Measurements from ENCODE around the gene FLYWCH1. TPM values are rescaled to one million over a fixed set of nuclear protein-coding genes. Genes with fewer than 3 reads are reported as not detected.
"Not testable (repeated sequence)": the region's sequence is repeated elsewhere in the genome, so short reads cannot be mapped to it uniquely, and the experiment has no call there.

FLYWCH1 gene
- total RNA-seq, 1 experiment from 2014 or later, result 149 TPM

- in situ Hi-C loops (cut with HindIII; ENCODE audit: low pct_unique_long_range_greater_than_20kb, low sequenced_read_pairs), result no loop called here
Measured at GRCh38 chr16:2897110-2897509, 14.6 kb upstream of the FLYWCH1 start.

GRCh38 chr16:2898831-2899563, 12.7 kb upstream of the FLYWCH1 start:
- in situ Hi-C loops (cut with HindIII; ENCODE audit: low pct_unique_long_range_greater_than_20kb, low sequenced_read_pairs), result no loop called here
- DNase-seq (ENCODE audit: low read depth), result no peak

More at GRCh38 chr16:2897110-2897509, 14.6 kb upstream of the FLYWCH1 start:
- DNase-seq (ENCODE audit: low read depth), result no peak

DNA sequence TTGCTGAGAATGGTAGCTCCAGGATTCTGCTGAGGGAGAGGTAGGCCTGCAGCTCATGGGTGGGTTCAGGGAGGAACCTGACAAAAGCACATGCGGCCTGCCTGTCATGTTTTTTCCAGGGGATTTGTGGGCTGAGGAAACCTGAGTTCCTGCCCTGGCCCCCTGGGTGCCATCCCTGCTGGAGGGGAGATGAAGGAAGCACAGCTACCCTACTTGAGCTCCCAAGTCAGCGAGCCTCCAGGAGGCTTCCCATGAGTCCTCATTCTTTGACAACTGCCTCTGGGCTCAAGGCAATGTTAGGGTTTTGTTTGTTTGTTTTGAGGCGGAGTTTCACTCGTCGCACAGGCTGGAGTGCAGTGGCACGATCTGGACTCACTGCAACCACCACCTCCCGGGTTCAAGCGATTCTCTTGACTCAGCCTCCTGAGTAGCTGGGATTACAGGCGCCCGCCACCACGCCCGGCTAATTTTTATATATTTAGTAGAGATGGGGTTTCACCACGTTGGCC, 12.1 kb upstream of the FLYWCH1 start:
- in situ Hi-C loops (cut with HindIII; ENCODE audit: low pct_unique_long_range_greater_than_20kb, low sequenced_read_pairs), result no loop called here
- DNase-seq (ENCODE audit: low read depth), result no peak

DNA sequence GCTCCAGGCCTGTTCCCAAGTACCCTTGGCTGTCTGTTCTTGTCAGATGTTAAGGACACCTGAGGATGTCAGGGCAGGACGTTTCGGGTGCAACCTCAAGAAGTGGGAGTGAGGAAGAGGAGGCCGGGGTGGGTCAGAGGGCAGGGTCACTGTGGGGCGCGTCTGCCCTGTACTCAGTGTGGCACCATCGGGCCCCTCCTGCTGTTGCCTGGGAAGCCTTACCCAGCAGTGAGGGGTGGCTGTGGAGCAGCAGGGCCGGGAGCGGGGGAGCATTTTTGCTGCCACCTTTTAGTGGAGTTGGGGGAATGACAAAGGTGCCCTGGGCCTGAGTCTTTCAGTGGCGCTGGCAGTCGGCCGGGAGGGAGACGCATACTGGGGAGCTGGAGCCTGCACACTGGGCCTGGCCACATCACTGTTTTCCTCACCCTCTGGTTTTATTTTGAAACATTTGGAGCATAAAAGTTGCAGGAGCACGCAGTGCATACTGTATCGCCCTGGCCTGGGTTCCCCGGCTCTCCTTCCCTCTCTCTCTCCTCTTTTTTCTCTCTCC, 11.1 kb upstream of the FLYWCH1 start:
- in situ Hi-C loops (cut with HindIII; ENCODE audit: low pct_unique_long_range_greater_than_20kb, low sequenced_read_pairs), result no loop called here
- no peak for DNase-seq (ENCODE audit: low read depth)

- no peak for DNase-seq (ENCODE audit: low read depth)
- in situ Hi-C loops (cut with HindIII; ENCODE audit: low pct_unique_long_range_greater_than_20kb, low sequenced_read_pairs), result no loop called here
Measured at GRCh38 chr16:2902337-2903130, 9.2 kb upstream of the FLYWCH1 start.

DNA sequence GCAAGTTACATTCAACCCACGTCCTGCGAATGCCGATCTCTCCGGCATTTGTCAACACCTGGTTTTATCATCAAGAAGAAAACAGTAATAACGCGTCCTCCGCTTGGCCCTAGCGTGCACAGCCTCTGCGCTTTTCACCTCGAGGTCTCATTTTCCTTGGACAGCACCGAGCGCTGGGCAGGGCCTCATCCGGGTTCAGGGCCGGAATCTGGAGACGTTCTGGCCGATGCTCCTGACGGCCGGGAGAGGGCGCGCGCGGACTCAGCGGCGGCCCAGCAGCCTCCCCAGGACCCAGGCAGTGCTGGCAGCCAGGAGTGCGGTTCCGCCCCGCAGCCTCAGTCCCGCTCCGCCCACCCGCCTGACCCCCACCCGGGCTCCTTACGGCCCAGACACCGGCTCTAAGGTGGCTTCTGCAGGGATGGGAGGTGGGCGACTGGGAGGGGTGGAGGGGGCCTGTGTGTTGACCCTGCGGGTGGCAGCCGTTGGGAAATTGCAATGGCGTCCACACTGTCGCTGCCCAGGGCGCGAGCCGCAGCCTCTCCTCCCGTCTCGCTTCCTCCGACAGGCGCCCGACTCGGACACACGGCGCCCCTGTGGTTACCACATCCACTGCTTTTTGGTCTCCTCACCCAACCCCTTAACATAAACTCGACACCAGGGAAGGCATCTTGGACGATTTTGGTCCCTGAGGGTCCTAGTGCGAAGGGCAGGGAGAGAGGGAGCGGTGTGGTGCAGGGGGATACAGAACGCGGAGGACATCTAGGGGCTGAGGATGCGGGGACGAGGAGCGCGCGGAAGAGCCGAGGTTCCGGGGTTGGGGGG, 7.4 kb upstream of the FLYWCH1 start:
- peak; percentile 92 for DNase-seq (ENCODE audit: low read depth)
- in situ Hi-C loops (cut with HindIII; ENCODE audit: low pct_unique_long_range_greater_than_20kb, low sequenced_read_pairs), result no loop called here

DNA sequence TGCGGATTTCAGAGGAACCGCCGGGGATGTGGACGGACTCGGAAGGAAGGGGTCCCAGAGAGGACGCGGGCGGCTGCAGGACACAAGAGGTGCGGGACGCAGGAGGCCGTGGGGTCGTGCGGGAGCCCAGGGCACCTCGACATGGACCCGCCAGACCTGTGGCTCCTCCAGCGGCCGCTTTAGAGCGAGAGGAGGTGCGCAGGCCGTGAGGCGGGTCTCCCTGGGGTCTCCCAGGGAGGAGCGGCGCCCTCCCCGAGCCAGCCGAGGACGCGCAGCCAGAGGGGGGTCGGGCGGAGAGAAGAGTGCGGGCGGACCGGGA, 6.8 kb upstream of the FLYWCH1 start:
- in situ Hi-C loops (cut with HindIII; ENCODE audit: low pct_unique_long_range_greater_than_20kb, low sequenced_read_pairs), result no loop called here
- DNase-seq (ENCODE audit: low read depth), result no peak

DNA sequence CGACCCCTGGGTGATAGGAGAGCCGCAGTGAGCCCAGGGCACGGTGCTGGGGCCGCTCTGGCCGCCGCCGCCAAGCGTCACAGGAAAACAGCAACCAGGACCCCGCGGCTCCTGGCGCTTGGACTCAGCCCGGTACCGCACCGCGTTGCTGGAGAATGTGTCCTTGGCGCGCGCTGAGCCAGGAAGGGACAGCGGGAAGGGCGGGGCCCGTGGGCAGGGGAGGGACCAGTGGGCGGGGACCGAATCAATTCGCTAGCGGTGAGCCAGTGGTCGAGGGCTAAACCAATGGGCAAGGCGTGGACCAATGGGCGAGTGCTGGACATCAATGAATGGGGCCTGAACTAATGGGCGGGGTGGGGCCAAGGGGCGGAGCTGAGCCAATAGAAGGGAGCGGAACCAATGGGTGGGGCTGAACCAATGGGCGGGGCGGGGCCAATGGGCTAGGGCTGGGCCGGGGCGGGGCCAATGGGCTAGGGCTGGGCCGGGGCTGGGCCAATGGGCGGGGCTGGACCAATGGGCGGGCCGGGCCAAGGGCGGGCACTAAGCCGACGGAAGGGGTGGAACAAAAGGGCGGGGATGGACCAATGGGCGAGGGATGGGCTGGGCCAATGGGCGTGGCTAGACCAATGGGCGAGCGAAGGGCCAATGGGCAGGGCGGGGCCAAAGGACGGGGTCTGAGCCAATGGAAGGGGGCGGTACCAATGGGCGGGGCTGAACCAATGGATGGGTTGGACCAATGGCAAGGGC, 6.3 kb upstream of the FLYWCH1 start:
- in situ Hi-C loops (cut with HindIII; ENCODE audit: low pct_unique_long_range_greater_than_20kb, low sequenced_read_pairs), result no loop called here
- DNase-seq (ENCODE audit: low read depth), result peak; percentile 99

DNA sequence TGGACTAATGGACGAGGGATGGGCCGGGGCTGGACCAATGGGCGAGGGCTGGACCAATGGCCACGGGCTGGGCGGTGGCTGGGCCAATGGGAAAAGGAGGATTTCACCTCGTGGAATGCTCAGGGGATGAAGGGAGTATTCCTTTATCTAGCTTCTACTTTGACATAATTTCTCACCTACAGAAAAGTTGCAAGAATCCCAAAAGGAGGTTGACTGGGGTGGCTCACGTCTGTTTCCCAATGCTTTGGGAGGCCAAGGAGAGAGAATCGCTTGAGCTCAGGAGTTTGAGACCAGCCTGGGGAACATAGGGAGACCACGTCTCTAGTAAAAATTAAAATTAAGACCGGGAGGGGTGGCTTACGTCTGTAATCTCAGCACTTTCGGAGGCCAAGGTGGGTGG, 5.7 kb upstream of the FLYWCH1 start:
- in situ Hi-C loops (cut with HindIII; ENCODE audit: low pct_unique_long_range_greater_than_20kb, low sequenced_read_pairs), result no loop called here
- DNase-seq (ENCODE audit: low read depth), result no peak

- DNase-seq (ENCODE audit: low read depth), result peak; percentile 86
Measured at GRCh38 chr16:2907084-2907753, 4.5 kb upstream of the FLYWCH1 start.

DNA sequence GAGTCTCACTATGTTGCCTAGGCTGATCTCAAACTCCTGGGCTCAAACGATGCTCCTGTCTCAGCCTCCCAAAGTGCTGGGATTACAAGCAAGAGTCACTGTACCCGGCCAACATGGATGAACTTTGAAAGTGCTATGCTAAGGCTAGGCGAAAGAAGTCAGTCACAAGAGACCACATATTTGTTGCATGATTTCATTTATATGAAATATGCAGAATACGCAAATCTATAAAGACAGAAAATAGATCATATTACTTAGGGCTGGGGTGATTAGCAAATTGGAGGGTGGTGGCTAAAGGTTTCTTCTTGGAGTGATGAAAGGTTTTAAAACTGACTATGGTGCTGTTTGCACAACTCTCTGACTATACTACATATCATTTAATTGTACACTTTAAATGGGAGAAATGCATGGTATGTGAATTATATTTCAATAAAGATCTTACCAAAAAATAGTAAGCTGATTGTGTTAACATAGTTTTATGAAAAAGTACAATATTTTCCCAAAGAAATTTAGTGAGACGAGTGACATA, 1.2 kb upstream of the FLYWCH1 start:
- no peak for DNase-seq (ENCODE audit: low read depth)
- in situ Hi-C loops (cut with HindIII; ENCODE audit: low pct_unique_long_range_greater_than_20kb, low sequenced_read_pairs), result no loop called here

More at GRCh38 chr16:2907084-2907753, 4.5 kb upstream of the FLYWCH1 start:
- in situ Hi-C loops (cut with HindIII; ENCODE audit: low pct_unique_long_range_greater_than_20kb, low sequenced_read_pairs), result not testable (repeated sequence)

DNA sequence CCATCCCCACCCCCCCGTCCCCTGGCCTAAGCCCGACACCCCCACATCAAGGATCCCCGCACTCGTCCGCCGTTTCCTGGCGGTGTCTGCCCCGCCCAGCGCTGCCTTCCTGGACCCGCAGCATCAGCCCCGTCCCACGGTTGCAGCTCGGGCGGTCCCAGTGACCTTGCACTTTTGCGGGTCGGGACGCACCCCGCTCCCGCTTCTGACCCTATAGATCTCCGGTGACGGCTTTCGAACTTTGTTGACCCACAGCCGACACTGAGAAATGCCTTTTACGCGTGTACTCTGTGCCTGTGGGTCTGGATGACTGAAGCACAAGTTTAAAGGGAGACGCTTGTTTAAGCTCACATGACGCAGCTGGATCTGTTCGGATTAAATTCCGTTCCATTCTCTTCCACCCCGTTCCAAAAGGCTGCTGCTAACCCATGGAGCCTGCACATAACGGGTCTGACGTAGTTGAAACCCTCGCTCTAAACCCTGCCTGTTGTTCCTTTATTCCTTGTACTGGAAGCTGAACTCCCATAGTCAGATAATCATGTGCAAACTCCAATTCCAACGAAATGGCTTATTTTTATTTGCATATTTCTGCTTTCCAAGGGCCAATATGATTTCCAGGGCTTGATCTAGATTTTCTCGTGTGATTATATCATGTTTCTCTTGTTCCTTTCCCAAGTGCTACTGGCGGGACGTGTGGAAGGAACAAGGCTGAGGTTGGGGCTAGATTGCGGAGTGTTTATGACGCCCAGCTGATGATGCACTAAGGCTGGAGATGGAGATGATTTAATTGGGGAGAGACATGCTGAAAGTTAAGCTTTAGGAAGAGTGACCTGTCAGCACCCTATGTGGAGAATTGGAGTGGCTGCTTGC, 834 bp downstream of the FLYWCH1 start:
- DNase-seq (ENCODE audit: low read depth), result peak; percentile 44
- in situ Hi-C loops (cut with HindIII; ENCODE audit: low pct_unique_long_range_greater_than_20kb, low sequenced_read_pairs), result no loop called here

DNA sequence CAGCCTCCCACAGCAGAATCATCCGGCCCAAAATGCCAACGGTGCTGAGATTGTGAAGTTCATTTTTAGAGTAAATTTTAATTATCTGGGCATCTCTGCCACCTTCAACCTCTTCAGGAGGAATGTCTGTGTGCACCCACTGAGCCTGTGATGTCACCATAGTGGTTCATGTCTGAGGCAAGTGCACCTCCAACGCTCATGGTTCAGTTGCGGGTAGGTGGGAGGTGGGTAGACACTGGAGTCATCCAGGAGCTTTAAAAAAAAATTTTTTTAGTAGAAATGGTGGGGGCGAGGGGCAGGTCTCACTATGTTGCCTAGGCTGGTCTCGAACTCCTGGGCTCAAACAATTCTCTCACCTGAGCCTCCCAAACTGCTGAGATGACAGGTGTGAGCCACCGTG, 1.9 kb downstream of the FLYWCH1 start:
- no peak for DNase-seq (ENCODE audit: low read depth)
- in situ Hi-C loops (cut with HindIII; ENCODE audit: low pct_unique_long_range_greater_than_20kb, low sequenced_read_pairs), result no loop called here

- no peak for DNase-seq (ENCODE audit: low read depth)
- in situ Hi-C loops (cut with HindIII; ENCODE audit: low pct_unique_long_range_greater_than_20kb, low sequenced_read_pairs), result no loop called here
Measured at GRCh38 chr16:2914233-2914632, 2.5 kb downstream of the FLYWCH1 start.

DNA sequence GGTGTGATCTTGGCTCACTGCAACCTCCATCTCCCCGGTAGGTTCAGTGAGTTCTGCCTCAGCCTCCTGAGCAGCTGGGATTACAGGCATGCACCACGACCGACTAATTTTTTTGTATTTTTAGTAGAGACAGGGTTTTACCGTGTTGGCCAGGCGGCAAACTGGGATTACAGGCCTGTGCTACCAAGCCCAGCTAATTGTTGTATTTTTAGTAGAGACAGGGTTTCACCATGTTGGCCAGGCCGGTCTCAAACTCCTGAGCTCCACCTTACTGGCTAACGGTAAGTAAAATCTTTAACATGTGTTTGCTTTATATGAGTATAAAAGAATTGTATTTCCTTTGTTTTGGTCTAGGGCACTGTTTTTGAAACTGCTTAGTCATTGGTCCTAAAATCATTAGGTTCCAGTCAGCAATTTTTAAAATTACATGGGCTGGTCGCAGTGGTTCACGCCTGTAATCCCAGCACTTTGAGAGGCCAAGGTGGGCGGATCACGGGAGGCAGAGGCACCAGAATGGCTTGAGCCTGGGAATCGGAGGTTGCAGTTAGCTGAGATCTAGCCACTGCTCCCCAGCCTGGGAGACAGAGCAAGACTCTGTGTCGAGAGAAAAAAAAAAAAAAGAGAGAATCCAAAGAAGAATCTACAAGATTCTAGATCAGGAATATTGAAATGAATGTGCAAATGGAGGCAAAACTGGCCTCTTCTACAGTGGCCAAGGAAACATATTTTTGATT, 3.6 kb downstream of the FLYWCH1 start:
- peak; percentile 60 for DNase-seq (ENCODE audit: low read depth)
- in situ Hi-C loops (cut with HindIII; ENCODE audit: low pct_unique_long_range_greater_than_20kb, low sequenced_read_pairs), result no loop called here
